ENCODE measurements around the gene KCNH5.

The KCNH5 gene

GRCh38 chr14:62663456-62663821, 381.8 kb downstream of the KCNH5 start:
- no peak for DNase-seq

- no peak for DNase-seq
Observed at GRCh38 chr14:62662811-62663455, 382.3 kb downstream of the KCNH5 start.

GRCh38 chr14:62661818-62662217, 383.4 kb downstream of the KCNH5 start:
- DNase-seq = no peak

GRCh38 chr14:62658631-62659030, 386.6 kb downstream of the KCNH5 start:
- no peak for DNase-seq

GRCh38 chr14:62657376-62657775, 387.9 kb downstream of the KCNH5 start:
- DNase-seq = no peak

- no peak for DNase-seq
Observed at GRCh38 chr14:62655166-62655565, 390.1 kb downstream of the KCNH5 start.

- no peak for DNase-seq
Observed at GRCh38 chr14:62654641-62655040, 390.6 kb downstream of the KCNH5 start.
